ENCODE measurements around the gene B4GALNT4. TPM values are rescaled to one million over a fixed set of nuclear protein-coding genes. Genes with fewer than 3 reads are reported as not detected.

The B4GALNT4 gene
- total and polyA plus RNA-seq, 2 of the 8 experiments (the other 6 are each of a cell fraction or from before 2014, with no cell fraction given) = 40.9 to 76.3 TPM

GRCh38 chr11:420911-421321, 51.6 kb downstream of the B4GALNT4 start (continued):
- TF ChIP-seq, protein P1, sequence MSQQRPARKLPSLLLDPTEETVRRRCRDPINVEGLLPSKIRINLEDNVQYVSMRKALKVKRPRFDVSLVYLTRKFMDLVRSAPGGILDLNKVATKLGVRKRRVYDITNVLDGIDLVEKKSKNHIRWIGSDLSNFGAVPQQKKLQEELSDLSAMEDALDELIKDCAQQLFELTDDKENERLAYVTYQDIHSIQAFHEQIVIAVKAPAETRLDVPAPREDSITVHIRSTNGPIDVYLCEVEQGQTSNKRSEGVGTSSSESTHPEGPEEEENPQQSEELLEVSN (IDR thresholded peaks at IDR 0.05) = no peak

All from H1 (cell line).